Progenitor cell of endocrine pancreas (in vitro differentiated cells): ENCODE measurements around the gene AOPEP. TPM values are rescaled to one million over a fixed set of nuclear protein-coding genes. Genes with fewer than 3 reads are reported as not detected.

Experiments
- DNase-seq: peaks from one replicate; pipeline ENCODE4 v3.0.0; 2021; ENCODE audit warnings: low spot score; ENCODE audit not compliant: unreplicated experiment
- H3K27ac Mint-ChIP-seq: 2 replicates; pipeline ENCODE4 v1.8.0; 2021; ENCODE audit warnings: mild to moderate bottlenecking, moderate library complexity, mixed read lengths
- H3K27me3 Mint-ChIP-seq: 2 replicates; pipeline ENCODE4 v1.8.0; 2021; ENCODE audit warnings: mixed read lengths
- H3K36me3 Mint-ChIP-seq: 2 replicates; pipeline ENCODE4 v1.8.0; 2022; ENCODE audit warnings: mixed read lengths; ENCODE audit not compliant: insufficient read depth
- H3K4me1 Mint-ChIP-seq: 2 replicates; pipeline ENCODE4 v1.8.0; 2021; ENCODE audit warnings: low read depth, mixed read lengths
- H3K4me3 Mint-ChIP-seq: 2 replicates; pipeline ENCODE4 v1.8.0; 2021; ENCODE audit warnings: low read depth, mild to moderate bottlenecking, moderate library complexity, mixed read lengths
- H3K9me3 Mint-ChIP-seq: 2 replicates; pipeline ENCODE4 v1.8.0; 2021; ENCODE audit warnings: low read depth, mixed read lengths
- total RNA-seq: library from RNA; stranded (reverse); gene quantifications from 2 replicates; pipeline ENCODE4 v1.2.1, GENCODE V29; 2021
- TF ChIP-seq, protein P1 (sequence below): fragments of 200-600 bp; sonication (generic); IDR thresholded peaks from one replicate; pipeline ENCODE4 v1.5.0; 2021; ENCODE audit warnings: antibody characterized with exemption, mild to moderate bottlenecking; ENCODE audit not compliant: unreplicated experiment

The AOPEP gene
- total RNA-seq, 1 donor from 2014 or later = 58.2 TPM

DNA sequence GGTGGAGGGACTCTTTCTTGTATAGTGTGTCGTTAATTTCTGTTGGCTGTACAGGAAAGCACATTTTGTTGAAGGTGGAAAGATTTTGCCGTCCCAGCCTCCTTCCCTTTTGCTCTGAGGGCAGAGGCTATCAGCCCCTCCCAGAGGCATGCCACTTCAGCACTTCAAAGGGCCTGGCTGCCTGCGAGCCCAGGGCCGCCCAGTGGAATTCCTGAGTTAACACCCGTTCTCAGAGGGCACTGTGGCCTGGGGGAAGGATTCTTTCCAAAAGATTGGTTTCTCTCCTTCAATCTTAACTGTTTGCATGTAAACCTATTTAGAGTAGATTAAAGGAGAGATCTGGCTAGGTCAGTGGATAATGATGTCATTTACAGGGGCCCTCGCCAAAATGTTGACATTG lies 352.4 kb downstream of the AOPEP start:
- peaks cover 21% of the 10 kb centered on the region for H3K36me3 Mint-ChIP-seq
- H3K4me1 Mint-ChIP-seq = peaks cover 32% of the 10 kb centered on the region
- H3K9me3 Mint-ChIP-seq = no peaks in the 10 kb centered on the region
- DNase-seq = no peak
- H3K4me3 Mint-ChIP-seq = no peak overlapping the region
- no peaks in the 10 kb centered on the region for H3K27me3 Mint-ChIP-seq
- TF ChIP-seq, protein P1, sequence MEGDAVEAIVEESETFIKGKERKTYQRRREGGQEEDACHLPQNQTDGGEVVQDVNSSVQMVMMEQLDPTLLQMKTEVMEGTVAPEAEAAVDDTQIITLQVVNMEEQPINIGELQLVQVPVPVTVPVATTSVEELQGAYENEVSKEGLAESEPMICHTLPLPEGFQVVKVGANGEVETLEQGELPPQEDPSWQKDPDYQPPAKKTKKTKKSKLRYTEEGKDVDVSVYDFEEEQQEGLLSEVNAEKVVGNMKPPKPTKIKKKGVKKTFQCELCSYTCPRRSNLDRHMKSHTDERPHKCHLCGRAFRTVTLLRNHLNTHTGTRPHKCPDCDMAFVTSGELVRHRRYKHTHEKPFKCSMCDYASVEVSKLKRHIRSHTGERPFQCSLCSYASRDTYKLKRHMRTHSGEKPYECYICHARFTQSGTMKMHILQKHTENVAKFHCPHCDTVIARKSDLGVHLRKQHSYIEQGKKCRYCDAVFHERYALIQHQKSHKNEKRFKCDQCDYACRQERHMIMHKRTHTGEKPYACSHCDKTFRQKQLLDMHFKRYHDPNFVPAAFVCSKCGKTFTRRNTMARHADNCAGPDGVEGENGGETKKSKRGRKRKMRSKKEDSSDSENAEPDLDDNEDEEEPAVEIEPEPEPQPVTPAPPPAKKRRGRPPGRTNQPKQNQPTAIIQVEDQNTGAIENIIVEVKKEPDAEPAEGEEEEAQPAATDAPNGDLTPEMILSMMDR = no peak
- H3K27ac Mint-ChIP-seq = peak overlapping the region; percentile 80

DNA sequence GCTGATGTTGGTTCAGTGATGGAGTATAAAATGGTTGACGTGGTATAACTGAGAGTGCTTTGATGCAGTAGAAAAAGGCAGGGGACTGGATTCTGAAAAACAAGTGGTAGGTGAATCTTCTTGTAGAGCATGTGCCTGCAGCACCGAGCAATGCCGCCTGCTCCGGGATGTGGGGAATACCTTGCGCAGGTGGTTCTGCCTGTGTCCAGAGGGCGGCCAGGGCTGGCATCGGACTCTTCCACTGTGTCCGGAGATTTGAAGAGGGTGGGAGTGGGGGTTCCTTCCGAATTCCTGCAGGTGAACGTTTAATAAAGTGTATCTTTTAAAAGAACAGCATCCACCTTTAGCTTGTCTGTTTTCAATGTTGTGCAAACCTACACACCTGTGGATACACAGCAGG lies 353.0 kb downstream of the AOPEP start:
- DNase-seq = no peak
- Mint-ChIP-seq H3K4me1 (peaks cover 32% of the 10 kb centered on the region), H3K36me3 (peaks cover 24% of the 10 kb centered on the region), H3K9me3 (no peaks in the 10 kb centered on the region), H3K27ac (peak overlapping the region; percentile 80), H3K4me3 (no peak overlapping the region), H3K27me3 (no peaks in the 10 kb centered on the region)
- TF ChIP-seq, protein P1 = no peak

DNA sequence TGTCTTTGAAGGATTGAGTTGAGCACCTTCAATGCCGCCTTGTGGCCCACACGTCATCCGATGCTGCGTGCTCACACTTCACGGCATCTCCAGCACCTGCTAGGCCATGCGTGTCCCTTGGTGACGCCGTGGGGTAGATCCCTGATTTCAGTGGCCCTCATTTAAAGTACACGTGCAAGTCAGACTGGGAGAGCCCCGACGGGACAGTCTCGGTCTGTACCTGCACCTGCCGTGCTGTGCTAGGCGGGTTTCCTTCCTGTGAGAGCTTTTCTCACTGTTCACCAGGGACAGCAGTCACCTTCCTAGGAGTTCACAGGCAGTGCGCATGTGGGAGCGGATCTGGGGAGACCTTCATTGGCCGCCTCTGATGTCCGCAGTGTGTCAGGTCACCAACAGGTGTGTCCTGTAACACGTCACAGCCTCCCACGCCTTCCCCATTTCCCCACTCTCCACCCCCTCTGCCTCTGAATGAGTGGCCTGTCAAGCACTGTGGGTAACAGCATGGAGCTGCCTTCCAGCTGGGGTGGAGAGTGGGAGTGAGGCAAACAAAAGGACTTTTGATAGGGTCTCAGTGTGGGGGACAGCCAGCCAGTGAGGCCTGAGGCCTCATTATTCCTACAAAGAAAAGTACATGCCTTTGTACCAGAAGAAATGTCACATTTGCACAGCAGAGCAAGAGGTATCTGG lies 354.6 kb downstream of the AOPEP start:
- peaks cover 28% of the 10 kb centered on the region for H3K36me3 Mint-ChIP-seq
- H3K4me3 Mint-ChIP-seq = no peak overlapping the region
- no peaks in the 10 kb centered on the region for H3K27me3 Mint-ChIP-seq
- H3K27ac Mint-ChIP-seq = peak overlapping the region; percentile 74
- TF ChIP-seq, protein P1 = no peak
- no peak for DNase-seq
- no peaks in the 10 kb centered on the region for H3K9me3 Mint-ChIP-seq
- peaks cover 30% of the 10 kb centered on the region for H3K4me1 Mint-ChIP-seq

DNA sequence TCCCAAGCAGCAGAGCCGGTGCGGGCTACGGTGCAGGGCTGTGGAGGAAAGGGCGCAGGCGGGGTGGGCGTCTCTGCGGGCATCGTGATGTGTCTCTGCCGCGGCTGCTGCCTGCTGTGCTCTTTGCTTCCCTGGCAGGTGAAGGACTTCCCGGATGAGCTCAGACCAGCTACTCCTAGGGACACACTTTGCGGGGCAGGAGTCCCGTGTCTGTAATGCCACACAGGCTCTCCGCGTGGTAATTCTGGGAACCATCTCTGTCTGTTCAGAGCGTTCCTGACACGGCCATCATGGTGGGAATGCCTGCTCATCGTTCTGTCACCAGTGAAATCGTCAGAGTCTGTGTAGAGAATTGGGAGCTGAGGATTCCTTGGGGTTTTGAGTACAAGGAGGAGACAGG lies 355.5 kb downstream of the AOPEP start:
- Mint-ChIP-seq H3K36me3 (peaks cover 33% of the 10 kb centered on the region), H3K27ac (peak overlapping the region; percentile 24), H3K4me3 (no peak overlapping the region), H3K4me1 (peaks cover 25% of the 10 kb centered on the region), H3K27me3 (no peaks in the 10 kb centered on the region), H3K9me3 (no peaks in the 10 kb centered on the region)
- no peak for DNase-seq
- TF ChIP-seq, protein P1 = no peak

DNA sequence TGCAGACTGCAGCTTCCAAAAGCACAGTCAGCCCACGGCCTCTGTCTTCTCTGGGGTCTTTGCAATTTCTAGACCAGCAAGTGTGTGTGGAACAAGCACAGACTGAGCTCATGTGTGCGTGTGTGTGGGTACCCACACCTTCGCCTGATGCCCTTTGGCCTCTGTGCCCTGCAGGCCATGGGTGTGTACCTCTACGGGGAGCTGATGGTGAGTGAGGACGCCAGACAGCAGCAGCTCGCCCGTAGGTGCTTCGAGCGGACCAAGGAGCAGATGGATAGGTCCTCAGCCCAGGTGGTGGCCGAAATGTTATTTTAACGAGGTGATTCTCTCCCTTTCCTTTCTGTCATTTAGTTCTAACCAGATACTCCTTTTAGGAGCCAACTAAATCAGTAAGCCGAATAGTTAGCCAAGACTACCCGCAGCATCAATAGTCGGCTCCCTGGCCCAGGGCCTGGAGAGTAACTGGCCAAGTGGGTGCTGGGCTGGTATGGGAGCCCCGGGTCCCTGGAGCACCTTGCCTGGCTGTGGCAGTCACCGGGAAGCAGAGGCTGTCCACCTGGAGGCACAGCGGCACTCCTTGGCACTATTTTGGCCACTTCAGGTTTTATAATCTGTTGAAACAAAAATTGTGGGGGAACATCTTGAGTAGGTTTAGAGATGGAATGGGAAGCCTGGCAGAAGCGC lies 356.0 kb downstream of the AOPEP start:
- Mint-ChIP-seq H3K36me3 (peaks cover 32% of the 10 kb centered on the region), H3K27ac (peak overlapping the region; percentile 69), H3K4me1 (peaks cover 22% of the 10 kb centered on the region), H3K27me3 (no peaks in the 10 kb centered on the region), H3K9me3 (no peaks in the 10 kb centered on the region), H3K4me3 (no peak overlapping the region)
- TF ChIP-seq, protein P1 = no peak
- DNase-seq = no peak
